ENCODE data around the gene RERG.
"Not testable (repeated sequence)": the region's sequence is repeated elsewhere in the genome, so short reads cannot be mapped to it uniquely, and the experiment has no call there.

Gene RERG

DNA sequence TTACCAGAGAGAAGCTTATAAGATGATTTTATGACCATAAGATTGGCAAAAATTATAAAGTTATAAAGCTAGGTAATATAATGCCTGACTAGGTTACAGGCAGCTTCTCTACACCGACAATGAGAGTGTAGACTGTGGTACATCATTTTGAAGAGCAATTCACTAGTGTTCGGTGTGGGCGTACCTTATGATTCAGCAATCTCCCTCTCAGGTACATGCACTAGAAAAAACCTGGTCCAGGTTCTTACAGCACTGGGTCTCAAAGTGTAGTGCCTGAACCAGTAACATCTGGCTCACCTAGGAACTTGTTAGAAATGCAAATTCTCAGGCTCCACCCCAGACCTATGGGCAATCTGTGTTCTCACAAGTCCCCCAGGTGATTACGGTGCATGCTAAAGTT is 106.7 kb downstream of the RERG start:
- Histone ChIP-seq H3K36me3 (ENCODE audit: control insufficient read depth, insufficient read depth, low read length) (no peaks in the 10 kb centered on the region), H3K4me3 (ENCODE audit: low read length) (no peak overlapping the region), H3K27ac (ENCODE audit: low read depth, low read length) (no peak overlapping the region), H3K9ac (ENCODE audit: low read length) (no peak overlapping the region), H3K27me3 (ENCODE audit: control insufficient read depth, insufficient read depth, low read length) (no peaks in the 10 kb centered on the region), H3K4me1 (ENCODE audit: control insufficient read depth, insufficient read depth, low read length) (peaks cover 5% of the 10 kb centered on the region)

DNA sequence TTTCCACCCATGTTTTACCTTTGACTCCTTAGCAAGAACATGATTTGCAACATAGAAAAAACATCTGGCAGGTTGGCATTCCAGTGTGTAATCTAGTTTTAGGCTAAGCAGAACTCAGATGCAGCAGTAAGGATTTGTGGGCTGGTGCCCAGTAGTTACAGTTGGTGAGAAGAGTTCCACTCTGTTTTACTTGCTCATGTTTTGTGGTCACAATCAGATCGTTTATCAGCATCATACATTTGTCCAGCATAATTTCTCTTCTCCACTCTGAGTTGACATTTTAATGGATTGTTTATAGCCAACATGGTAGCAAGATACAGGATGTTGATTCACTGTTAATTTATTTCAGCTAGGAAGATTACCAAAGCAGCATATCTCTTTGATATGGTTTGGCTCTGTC is 128.4 kb downstream of the RERG start:
- Histone ChIP-seq H3K9ac (ENCODE audit: low read length) (no peak overlapping the region), H3K27me3 (ENCODE audit: control insufficient read depth, insufficient read depth, low read length) (no peaks in the 10 kb centered on the region), H3K4me3 (ENCODE audit: low read length) (no peak overlapping the region), H3K36me3 (ENCODE audit: control insufficient read depth, insufficient read depth, low read length) (no peaks in the 10 kb centered on the region), H3K27ac (ENCODE audit: low read depth, low read length) (no peak overlapping the region), H3K4me1 (ENCODE audit: control insufficient read depth, insufficient read depth, low read length) (no peaks in the 10 kb centered on the region)

DNA sequence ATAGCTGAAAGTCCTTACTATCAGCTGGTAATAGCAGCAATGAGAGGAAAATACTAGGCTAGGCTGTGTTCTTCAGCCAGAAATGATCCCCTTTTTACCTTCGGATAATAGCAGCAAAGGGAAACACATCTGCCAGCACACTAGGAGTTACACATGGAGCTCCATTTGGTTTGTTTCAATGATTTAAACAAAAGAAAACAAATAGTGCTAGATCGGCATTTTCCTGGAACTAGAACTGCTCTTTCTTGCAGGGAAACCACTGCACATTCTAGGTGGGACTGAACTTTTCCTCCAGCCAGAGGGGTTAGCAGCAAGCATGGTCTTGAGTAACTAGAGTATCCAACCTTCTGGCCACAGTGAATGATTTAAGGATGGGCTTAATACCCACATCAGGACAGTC is 130.8 kb downstream of the RERG start:
- H3K27me3 ChIP-seq (ENCODE audit: control insufficient read depth, insufficient read depth, low read length), result no peaks in the 10 kb centered on the region
- H3K4me3 ChIP-seq (ENCODE audit: low read length), result no peak overlapping the region
- no peak overlapping the region for H3K9ac ChIP-seq (ENCODE audit: low read length)
- H3K4me1 ChIP-seq (ENCODE audit: control insufficient read depth, insufficient read depth, low read length), result no peaks in the 10 kb centered on the region
- H3K36me3 ChIP-seq (ENCODE audit: control insufficient read depth, insufficient read depth, low read length), result no peaks in the 10 kb centered on the region
- no peak overlapping the region for H3K27ac ChIP-seq (ENCODE audit: low read depth, low read length)

DNA sequence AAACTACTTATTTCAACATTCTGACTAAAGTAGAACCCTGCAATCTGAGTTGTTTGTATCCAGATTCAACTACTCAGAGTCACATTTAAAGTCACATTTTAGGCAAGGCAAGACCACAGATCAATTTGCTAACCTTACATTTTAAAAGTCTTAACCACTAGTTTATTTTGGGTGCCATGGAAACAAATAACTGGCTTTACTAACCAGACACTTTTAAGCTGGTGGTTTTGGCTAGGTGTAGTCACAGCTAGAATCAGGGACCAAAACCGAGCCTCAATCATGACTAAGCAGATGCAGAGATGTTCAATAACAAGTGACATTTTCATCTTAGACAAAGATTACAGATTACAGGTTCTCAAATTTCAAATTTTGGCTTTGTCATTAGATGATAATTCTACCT is 133.1 kb downstream of the RERG start:
- Histone ChIP-seq H3K27ac (ENCODE audit: low read depth, low read length) (no peak overlapping the region), H3K27me3 (ENCODE audit: control insufficient read depth, insufficient read depth, low read length) (no peaks in the 10 kb centered on the region), H3K4me3 (ENCODE audit: low read length) (no peak overlapping the region), H3K4me1 (ENCODE audit: control insufficient read depth, insufficient read depth, low read length) (no peaks in the 10 kb centered on the region), H3K9ac (ENCODE audit: low read length) (no peak overlapping the region), H3K36me3 (ENCODE audit: control insufficient read depth, insufficient read depth, low read length) (no peaks in the 10 kb centered on the region)

DNA sequence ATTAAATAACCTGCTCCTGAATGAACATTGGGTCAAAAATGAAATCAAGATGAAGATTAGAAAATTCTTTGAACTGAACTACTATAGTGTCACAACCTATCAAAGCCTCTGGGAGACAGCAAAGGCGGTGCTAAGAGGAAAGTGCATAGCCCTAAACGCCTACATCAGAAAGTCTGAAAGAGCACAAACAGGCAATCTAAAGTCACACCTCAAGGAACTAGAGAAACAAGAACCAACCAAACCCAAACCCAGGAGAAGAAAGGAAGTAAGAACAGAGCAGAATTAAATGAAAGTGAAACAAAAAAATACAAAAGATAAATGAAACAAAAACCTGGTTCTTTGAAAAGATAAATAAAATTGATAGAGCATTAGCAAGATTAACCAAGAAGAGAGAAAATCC is 143.5 kb downstream of the RERG start:
- not testable (repeated sequence) for H3K27ac ChIP-seq (ENCODE audit: low read depth, low read length)

DNA sequence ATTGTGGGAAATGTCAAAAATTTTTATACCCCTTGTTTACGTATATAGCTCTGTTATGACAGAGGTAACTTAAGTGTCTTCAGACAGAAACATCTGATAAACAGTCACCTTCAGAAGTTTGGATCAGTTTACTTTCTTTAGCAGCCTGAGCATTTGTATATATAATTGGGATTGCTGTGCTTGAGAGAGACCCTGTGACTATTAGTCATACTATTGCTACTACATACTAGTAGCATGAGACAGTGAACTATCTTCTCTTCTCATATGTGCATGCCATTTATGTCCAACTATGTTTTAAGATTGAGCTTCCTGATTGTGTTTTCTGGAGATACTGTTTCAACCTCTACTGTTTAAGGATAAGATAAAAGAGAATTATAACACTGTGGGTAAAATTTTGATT is 146.9 kb downstream of the RERG start:
- H3K27ac ChIP-seq (ENCODE audit: low read depth, low read length), result no peak overlapping the region
- no peaks in the 10 kb centered on the region for H3K36me3 ChIP-seq (ENCODE audit: control insufficient read depth, insufficient read depth, low read length)
- no peaks in the 10 kb centered on the region for H3K4me1 ChIP-seq (ENCODE audit: control insufficient read depth, insufficient read depth, low read length)
- no peak overlapping the region for H3K9ac ChIP-seq (ENCODE audit: low read length)
- H3K4me3 ChIP-seq (ENCODE audit: low read length), result no peak overlapping the region
- H3K27me3 ChIP-seq (ENCODE audit: control insufficient read depth, insufficient read depth, low read length), result no peaks in the 10 kb centered on the region

More for the DNA sequence above, 143.5 kb downstream of the RERG start:
- not testable (repeated sequence) for H3K27me3 ChIP-seq (ENCODE audit: control insufficient read depth, insufficient read depth, low read length); H3K9ac ChIP-seq (ENCODE audit: low read length); H3K4me3 ChIP-seq (ENCODE audit: low read length); H3K4me1 ChIP-seq (ENCODE audit: control insufficient read depth, insufficient read depth, low read length); H3K36me3 ChIP-seq (ENCODE audit: control insufficient read depth, insufficient read depth, low read length)

DNA sequence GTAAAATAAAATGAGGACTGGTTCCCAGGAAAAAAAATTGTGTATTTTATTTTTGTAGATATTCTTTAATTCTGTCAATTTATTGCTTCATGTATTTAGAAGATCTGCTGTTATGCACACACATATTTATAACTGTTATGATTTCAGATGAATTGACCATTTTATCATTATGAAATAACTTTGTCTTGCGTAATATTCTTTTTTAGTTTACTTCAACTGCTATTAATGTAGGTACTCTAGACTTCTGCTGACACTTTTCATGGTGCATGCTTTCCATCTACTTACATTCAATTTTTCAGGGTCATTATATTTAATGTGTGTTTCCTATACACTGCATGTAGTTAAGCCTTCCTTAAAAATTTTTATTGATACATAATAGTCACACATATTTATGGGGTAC is 162.1 kb downstream of the RERG start:
- H3K27me3 ChIP-seq (ENCODE audit: control insufficient read depth, insufficient read depth, low read length), result no peaks in the 10 kb centered on the region
- H3K27ac ChIP-seq (ENCODE audit: low read depth, low read length), result no peak overlapping the region
- H3K4me3 ChIP-seq (ENCODE audit: low read length), result no peak overlapping the region
- H3K9ac ChIP-seq (ENCODE audit: low read length), result no peak overlapping the region
- no peaks in the 10 kb centered on the region for H3K36me3 ChIP-seq (ENCODE audit: control insufficient read depth, insufficient read depth, low read length)
- no peaks in the 10 kb centered on the region for H3K4me1 ChIP-seq (ENCODE audit: control insufficient read depth, insufficient read depth, low read length)
